Kidney capillary endothelial cell (primary cell): ENCODE measurements around the gene USP36.
"Not testable (repeated sequence)": the region's sequence is repeated elsewhere in the genome, so short reads cannot be mapped to it uniquely, and the experiment has no call there.

ENCODE experiments used
- DNase-seq: peaks from one replicate; pipeline ENCODE4 v3.0.0-alpha.2; 2018; ENCODE audit warnings: low spot score

USP36 gene

DNA sequence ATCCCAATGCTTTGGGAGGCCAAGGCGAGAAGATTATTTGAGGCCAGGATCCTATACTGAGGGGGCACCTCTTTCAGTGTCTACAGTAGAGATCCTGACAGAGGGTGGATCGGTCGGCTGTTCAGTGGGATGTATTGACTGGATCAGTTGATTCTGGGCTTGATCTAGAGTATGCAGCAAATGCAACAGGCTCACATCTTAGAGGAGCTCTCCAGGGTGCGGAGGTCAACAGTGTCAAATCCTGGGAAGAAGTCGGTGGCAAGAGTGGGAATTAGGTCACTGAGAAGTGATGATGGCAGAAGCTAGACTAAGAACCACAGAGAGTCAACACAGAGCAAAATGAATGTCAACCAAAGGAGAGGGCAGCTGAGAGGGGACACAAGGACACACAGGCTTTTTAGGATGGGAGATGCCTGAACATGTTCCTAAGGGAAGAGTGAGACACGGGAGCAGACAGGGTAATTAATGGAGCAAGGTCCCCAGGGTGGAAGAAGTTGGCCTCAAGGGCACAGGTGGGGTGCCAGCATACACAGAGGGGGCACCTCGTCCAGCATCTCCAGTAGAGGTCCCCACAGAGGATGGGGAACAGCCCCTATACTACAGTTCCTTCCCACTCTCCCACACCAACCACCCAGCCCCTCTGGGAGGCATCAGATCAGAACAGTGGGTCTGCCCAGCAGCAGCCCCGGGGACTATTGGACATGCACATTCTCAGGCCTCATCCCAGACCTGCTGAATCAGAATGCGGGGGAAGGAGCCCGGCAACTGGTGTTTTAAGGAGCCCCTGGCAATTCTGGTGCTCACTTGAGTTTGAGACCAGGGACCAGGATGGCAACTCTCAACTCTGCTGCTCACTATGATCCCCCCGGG is 48.5 kb downstream of the USP36 start:
- no peak for DNase-seq

DNA sequence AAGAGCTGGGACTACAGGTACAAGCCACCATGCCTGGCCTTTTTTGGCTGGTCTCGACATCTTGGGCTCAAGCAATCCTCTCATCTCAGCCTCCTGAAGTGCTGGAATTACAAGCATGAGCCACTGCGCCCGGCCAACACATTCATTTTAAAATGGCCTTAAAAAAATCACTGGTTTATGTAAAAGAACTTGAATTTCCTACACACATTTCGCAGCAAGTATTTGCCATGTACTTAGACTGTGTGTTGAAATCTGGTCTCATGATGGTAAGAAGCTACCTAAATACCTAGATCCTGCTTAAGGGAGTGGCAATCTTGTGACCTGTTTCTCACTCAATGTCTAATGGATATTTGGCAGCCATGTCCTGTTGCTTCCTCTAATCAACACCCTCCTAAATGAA is 50.1 kb downstream of the USP36 start:
- no peak for DNase-seq

DNA sequence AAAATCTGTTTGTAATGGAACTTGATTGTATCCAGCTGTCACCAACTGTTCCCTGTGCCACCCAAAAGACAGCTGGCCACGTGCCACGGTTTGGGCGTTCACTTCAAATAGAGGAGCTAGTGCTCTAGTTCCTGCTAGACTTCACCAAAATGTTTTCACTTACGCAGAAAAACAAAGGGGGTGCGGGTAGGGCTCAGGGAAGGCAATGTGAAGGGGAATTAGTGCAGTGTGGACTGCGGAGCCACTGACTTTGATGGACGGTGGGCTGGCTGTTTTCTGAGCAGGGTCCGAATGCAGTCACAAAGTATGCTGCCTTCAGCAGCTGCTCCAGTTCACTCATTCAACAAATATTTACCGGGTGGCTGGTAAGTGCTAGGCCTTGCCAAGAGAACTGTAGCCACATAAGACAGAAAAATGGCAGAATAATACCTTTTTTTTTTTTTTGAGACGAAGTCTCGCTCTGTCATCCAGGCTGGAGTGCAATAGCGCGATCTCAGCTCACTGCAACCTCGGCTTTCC is 50.9 kb downstream of the USP36 start:
- no peak for DNase-seq

DNA sequence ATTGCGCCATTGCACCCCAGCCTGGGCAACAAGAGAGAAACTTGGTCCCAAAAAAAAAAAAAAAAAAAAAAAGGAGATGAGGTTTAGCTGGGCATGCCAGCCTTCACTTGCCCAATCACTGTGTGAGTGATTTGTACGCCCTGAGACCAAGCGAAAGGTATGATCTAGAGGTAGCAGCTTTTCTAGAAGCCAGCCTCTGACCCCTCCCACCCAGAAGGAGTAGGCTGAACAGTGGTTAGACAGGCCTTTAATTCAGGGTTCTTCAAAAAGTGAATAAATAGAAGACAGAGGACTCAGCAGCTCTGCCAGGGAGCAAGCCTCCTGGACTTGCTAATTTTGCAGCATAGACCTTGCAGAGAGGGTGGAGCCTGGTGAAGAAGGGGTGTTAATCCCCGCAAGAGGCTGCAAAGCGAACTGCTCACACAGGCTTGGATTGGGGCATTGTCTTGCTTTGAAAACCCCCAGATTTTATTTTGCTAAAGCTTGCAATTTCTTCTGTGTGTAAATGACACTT is 51.4 kb downstream of the USP36 start:
- DNase-seq, result no peak

DNA sequence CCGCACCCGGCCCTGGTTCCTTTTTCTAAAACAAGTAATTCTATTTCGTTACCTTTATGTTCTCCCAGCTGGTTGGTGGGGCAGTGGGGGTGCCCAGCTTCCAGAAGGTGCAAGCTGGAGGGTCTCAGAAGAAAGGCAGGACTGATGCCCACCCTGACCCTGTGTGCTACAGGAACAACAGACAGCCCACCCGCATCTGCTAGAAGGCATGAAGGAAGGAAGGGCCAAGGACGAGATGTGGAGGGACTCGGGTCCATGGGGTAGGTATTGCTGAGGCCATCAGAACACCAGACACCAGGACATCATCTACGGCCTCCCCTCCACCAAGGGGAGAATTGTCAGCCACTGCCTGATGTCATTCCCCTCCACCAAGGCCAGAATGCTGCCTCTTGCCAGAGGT is 52.2 kb downstream of the USP36 start:
- DNase-seq, result no peak

DNA sequence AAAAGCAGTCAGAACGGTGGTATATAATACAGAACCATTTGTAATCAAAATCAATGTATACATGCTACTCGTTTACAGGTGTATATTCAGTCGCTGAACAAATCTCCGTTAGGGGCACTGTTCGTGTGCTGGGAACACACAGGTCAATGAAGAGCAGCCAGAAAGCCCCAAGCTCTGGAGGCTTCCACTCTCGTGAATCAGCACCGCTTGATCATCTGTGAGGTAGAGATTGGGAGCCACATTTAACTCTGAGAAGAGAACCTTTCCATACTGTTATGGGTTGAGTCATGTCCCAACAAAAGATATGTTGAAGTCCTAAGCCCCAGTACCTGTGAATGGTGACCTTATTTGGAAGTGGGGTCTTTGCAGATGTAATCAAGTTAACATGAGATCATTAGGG is 53.2 kb downstream of the USP36 start:
- DNase-seq, result no peak

DNA sequence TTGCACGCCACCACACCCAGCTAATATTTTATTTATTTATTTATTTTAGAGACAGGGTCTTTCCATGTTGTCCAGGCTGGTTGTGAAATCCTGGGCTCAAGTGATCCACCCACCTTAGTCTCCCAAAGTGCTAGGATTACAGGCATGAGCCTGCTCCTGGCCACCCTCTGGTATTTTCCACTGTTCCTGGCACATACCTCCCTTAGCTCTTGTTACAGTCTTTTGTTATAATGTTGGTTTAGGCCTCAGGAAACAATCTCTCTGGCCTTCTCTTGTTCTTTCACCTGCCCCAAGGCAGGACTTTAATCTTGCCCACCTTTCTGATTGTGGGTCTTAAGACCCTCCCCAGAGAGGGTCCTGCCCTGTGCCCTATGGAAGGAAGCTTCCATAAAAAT is 55.0 kb downstream of the USP36 start:
- DNase-seq, result no peak

DNA sequence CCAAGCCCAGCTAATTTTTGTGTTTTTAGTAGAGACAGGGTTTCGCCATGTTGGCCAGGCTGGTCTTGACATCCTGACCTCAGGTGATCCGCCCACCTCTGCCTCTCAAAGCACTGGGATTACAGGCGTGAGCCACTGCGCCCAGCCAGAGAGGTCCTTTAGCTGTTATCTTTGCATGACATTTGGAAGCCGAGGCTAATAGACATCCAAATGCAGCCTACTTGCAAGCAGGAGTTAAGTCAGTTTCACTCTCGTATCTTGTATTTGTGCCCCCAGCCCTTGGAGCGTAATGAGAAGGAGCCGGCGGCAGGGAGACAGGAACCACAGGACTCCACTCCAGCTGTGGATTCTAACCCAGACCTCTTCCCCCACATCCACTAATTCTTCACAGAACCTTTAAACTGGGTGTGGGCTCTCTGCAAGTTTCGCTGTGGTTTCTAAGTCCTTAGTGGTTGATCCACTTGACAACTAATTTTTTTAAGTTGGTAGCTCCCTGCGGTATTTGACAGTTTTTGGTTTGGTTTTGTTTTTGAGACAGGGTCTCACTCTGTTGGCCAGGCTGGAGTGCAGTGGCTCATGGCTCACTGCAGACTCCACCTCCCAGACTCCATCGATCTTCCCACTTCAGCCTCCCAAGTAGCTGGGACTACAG is 55.5 kb downstream of the USP36 start:
- DNase-seq, result no peak

DNA sequence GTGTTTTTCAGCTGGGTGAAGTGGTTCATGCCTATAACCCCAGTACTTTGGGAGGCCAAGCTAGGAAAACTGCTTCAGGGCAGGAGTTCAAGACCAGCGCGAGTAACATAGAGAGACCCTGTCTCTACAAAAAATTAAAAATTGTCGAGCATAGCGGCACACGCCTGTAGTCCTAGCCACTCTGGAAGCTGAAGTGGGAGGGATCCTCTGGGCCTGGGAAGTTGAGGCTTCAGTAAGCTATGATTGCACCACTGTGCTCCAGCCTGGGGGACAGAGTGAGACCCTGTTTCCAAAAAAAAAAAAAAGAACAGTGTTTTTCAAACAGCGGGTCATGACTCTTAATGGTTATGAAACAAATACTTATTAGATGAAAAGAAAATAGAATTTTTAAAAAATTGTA is 56.3 kb downstream of the USP36 start:
- no peak for DNase-seq

DNA sequence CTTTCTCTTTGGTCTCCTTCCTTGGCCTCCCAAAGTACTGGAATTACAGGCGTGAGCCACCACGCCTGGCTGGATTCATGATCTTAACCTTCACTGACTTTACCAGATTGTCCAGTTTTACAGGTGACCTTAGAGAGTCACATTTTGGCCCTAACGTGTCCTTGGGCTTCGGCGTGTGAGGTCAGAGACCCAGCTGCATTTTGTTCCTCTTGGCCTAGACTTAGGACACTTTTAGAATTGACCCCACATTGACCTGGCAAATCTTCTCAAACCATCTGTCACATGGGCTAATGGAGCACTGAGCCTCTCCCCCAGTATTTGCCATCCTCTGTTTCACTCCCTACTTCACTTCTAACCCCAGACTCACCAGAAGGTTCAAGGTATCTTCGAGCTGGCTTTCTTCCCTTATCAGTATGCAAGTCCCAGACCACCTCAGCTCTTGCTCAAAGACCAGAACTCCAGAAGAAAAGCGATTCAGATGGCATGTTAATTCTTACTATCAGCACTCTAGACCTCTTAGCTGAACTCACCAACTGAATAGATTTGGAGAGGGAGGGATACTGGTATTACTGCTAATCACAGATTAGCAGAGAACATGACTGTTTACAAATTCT is 56.8 kb downstream of the USP36 start:
- DNase-seq, result no peak

DNA sequence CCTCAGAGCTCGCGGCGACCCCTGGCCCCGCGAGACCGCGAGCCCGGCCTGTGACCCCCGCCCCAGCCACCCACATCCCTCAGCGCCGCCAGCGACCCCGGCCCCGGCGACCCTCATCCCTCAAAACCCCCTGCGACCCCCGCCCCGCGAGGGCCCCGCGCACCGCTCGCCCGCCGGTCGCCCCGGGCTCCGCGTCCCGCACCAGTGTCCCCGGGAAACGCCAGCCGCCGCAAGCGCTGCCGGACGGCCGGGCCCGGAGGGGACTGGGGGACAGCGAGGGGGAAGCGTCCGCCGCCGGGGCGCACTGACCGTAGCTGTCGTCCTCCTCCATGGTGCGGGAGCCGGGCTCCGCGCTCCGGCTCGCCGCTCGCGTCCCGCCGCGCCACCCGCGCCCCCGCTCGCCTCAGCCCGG is 58.7 kb downstream of the USP36 start, which contains the start of gene CYTH1:
Gene CYTH1, minus strand, starts transcription at position 381 of the 412 bp plus-strand sequence. Its CDS starts 50 bp downstream, at position 331.
- DNase-seq, result no peak

DNA sequence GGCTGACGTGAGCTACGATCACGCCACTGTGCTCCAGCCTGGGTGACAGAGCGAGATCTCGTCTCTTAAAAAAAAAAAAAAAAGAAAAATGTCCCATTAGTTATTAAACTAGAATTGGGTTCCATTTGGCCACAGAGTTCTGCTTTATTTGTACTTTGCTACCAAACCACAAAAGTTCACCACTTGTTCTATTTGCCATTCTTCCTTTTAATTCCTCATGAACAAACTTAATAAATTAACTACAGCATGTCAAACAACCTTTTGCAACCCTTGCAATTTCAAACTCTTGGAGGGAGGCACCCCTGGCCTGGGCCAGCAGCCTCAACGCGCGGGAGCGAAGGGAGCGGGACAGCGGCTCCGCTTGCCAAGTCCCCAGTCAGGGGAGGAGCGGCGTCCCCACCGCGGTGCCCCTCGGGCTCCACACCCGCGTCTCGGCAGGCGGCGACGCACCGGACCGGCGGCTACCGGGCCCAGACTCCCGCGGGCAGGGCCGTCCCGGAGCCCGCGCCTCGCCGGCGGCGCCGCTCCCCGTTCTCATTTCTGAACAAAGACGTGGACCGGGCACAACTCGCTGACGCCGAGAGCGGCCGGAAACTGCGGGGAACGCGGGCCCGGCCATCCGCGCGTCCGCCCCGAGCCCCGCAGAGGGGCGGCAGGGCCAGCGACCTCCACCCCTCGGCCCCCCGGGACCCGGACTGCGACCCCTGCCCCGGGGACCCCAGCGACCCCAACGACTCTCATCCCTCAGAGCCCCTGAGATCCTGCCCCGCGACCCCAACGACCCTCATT is 59.3 kb downstream of the USP36 start:
- no peak for DNase-seq

DNA sequence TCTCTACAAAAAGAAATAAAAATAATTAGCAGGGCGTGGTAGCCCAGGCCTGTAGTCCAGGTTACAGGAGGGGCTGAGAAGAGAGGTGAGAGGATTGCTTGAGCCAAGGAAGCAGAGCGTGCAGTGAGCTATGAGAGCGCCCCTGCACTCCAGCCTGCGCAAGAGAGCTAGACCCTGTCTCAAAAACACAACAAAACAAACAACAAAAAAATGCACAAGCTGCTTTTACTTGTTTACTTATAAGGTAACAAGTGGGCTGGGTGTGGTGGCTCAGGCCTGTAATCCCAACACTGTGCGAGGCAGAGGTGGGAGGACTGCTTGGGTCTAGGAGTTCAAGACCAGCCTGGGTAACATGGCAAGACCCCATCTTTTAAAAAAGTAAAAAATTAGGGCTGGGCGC is 60.3 kb downstream of the USP36 start:
- no peak for DNase-seq

DNA sequence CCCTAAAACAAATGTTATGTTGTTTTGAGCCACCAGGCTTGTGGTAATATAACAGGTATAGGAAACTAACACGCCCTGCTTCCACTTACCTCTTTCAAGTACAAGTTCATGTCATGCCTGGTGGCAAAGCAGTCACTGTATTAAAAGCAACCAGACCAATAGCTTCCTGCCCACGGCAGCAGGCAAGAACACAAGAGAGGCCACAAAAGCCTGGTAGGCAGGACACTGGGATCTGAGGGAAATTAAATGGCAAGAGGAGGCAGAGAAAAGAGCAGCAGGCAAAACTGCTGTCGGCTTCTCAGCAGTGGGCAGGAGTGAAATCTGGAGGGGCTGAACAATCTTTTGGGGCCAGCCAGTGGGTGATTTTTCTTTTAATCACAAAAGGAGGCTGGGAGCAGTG is 60.8 kb downstream of the USP36 start:
- DNase-seq, result no peak

DNA sequence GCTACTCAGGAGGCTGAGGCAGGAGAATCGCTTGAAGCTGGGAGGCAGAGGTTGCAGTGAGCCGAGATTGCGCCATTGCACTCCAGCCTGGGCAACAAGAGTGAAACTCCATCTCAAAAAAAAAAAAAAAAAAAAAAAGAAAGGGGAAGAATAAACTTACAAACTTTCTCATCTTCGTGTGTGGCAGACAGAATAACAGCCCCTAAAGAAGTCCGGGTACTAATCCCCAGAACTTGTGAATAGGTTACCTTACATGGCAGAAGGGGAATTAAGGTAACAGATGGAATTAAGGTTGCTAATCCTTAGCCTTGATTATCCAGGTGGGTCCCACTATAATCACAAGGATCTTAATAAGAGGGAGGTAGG is 61.3 kb downstream of the USP36 start:
- DNase-seq, result not testable (repeated sequence)

DNA sequence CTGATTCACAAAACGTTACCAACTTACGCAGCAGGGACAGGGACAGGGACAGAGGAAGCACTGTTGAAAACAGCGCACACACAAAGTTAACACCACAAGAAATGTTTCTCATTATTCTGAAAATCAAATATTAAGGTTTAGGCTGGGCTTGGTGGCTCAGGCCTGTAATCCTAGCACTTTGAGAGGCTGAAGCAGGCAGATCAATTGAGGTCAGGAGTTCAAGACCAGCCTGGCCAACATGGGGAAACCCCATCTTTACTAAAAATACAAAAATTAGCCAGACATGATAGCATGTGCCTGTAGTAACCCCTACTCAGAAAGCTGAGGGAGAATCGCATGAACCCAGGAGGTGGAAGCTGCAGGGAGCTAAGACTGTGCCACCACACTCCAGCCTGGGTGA is 62.7 kb downstream of the USP36 start:
- no peak for DNase-seq

DNA sequence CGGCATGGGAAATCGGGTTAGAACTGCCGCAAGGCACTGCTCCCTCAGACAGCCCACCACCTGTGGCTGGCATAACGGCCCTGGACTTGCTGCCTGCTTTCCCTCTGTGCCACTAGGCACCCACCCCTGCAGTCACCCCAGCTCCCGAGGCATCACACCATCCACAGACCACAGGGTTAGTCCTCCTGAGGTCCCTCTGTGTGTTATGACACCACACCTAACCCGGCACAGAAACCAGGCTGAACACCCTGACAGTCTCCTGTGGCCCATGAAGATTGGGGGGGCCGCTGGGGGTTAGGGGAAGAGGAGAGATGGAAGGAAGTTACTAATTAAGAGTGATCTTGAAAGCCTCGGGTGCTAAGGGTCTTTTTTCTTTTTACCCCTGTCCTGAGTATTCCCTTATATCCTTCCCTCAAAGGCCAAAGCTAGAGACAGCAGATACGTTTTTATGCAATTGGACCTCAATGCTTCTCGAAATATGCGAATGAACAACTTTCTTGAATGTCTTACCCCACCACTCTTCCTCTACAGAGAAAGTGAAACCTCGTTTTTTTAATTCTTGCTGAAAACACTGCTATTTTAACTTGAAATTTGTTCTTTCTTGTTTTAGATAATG is 65.5 kb downstream of the USP36 start:
- no peak for DNase-seq

DNA sequence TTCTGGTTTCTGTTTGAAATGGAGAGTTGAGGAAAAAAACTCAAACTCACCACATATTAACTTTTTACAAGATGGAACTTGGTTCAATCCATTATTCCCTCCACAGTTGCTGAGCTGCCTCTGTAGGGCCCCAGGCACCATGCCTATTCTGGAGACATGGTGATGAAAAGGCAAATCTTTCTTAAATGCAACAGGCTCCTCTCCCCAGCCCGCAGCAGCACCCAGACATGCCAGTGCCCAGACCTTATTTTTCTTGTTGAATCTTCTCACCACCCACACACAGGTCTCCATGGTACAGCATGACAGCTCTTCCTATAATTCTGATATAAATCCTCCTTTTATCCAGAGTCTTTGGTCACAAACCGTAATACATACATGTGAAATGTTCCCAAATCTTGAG is 66.2 kb downstream of the USP36 start:
- DNase-seq, result no peak

DNA sequence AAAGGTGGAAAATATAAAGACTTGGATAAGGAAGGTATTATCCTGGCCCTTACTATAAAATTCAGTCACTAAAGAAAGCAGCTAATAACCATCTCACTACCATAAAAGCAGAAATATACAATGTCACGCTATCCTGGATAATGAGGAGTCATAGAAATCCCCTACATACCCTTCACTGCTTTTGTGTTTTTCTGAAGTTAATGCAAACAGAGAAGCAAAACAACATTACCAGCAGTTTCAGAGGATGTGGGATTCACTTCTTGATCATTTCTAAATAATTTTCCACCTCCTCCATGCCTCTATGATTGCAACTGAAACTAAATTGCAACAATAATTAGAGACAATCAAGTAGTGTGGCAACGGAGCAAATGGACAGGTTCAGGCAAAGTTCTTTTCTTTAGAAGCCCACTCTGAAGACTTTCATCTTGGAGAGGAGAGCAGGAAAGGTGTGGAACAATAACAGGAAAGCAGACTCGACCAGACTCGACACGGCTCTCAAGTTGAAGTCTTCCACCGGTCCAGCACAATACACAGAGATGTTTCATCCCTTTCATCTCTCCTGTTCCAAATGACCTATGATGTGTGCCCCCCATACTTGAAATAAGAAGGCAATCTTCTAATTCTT is 68.7 kb downstream of the USP36 start:
- no peak for DNase-seq

DNA sequence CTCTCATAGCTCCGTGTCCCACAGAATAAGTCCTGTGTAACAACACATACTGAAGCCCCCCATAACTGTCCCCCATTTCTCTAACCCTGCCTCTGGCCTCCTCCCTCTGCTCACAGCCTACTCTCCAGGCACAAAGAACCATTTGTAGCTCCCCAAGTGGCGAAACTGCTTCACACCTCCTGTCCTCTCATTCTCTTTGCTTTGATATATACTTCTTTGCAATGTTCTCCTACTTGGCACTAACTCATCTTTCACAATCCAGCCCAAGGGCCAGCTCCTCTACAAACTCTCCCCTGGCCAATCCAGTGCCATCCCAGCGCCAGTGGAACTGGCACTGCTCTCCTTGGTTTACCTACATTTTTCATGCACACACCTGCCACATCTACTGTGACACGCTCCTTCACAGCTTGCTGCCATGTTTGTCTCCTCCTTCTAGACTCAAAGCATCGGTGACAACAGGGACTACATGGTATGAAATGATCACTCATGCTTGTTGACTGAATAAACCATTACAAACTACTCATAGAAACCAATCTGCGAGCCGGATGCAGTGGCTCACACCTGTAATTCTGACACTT is 71.3 kb downstream of the USP36 start:
- DNase-seq, result no peak

DNA sequence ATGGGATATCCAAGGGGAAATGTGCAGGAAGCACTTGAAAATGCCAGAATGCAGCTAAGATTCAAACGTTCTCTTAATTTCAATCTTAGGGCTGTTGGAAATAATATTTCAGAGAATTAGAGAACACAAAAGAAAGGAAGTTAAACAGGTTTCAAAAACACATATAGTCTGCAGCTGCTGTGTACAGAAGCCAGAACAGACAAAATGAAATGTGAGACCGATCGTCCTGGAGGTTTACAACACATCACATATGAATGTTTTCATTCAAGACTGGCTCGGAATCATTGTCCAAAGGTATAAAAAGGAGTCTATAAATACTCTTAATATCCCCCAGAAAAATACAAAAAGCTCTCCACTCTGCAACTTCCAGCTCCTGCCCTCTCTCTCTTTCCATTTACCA is 72.8 kb downstream of the USP36 start:
- no peak for DNase-seq
